GM10266 (cell line): Measurements from ENCODE around the gene ADGRG4.
"Not testable (repeated sequence)": the region's sequence is repeated elsewhere in the genome, so short reads cannot be mapped to it uniquely, and the experiment has no call there.

Experiments
- DNase-seq: peaks from one replicate; pipeline ENCODE4 v3.0.0; 2012; ENCODE audit errors: extremely low spot score
- CTCF ChIP-seq: IDR thresholded peaks from 2 replicates; pipeline ENCODE4 v1.5.1; 2012; ENCODE audit warnings: mild to moderate bottlenecking, low read depth; ENCODE audit not compliant: control insufficient read depth, insufficient read depth; ENCODE audit errors: missing control alignments

ADGRG4 gene

DNA sequence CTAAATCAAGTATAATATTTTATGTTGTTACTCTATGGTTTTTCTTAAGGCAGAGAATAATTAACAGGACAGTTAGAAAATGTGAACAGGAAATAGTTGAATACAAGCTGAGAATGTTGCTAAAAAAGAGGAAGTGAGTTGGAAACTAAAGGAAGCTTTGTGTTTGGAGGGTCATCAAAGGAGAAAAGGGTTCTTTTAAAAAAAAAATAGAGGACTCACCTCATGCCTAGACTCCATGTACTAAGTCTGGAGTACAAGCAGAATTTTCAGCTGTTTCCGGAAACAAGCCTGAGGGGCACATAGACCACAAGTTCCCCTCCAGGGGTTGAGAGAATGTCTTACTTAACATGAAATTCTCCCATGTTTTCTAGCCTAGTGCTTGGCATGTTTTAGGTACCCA is 29.5 kb upstream of the ADGRG4 start:
- no peak for DNase-seq
- no peak for TF ChIP-seq CTCF

DNA sequence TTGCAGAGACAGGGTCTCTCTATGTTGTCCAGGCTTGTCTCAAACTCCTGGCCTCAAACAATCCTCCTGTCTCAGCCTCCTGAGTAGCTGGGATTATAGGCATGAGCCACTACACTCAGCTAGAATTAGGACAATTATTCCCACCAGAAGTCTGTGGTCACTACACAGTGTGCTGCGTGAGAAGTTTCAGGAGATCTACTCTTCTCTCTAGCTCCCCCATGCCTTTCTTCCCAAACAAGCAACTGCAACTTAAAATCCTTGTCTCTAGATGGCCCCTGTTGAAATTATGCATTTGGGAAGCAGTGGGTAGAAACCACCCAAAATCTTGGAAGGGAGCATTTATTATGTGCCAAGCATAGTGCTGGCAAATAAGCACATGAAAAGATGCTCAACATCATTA is 28.4 kb upstream of the ADGRG4 start:
- DNase-seq, result no peak
- TF ChIP-seq CTCF, result no peak

DNA sequence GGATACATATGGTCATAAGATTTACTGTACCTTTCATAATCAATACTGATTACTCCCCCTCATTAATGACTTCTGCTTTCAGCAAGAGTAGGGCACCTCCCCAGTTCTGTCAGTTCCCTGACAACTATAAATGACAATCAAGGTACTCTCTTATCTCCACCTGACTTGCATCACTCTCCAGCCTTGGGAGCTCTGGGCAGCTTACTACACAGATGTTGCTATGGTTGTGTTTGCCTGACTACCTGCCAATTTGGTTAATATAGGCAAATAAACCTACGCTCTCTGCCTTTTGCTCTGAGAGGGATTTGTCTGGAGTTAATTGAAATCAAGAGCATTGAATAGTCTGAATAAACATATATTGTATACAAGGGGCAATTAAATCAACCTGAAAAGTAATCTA is 26.8 kb upstream of the ADGRG4 start:
- no peak for DNase-seq

GRCh38 chrX:136275553-136275952 is 25.2 kb upstream of the ADGRG4 start:
- no peak for TF ChIP-seq CTCF
- no peak for DNase-seq

More for the DNA sequence above, 26.8 kb upstream of the ADGRG4 start:
- no peak for TF ChIP-seq CTCF

DNA sequence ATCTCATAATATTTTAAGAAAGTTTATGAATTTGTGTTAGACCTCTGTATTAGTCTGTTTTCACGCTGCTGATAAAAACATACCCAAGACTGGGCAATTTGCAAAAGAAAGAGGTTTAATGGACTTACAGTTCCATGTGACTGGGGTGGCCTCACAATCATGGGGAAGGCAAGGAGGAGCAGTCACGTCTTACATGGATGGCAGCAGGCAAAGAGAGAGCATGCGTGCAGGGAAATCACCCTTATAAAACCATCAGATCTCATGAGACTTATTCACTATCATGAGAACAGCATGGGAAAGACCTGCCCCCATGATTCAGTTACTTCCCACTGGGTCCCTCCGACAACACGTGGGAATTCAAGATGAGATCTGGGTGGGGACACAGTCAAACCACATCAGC is 14.4 kb upstream of the ADGRG4 start:
- not testable (repeated sequence) for DNase-seq

GRCh38 chrX:136291824-136292223 is 8.9 kb upstream of the ADGRG4 start:
- TF ChIP-seq CTCF, result no peak
- DNase-seq, result no peak

DNA sequence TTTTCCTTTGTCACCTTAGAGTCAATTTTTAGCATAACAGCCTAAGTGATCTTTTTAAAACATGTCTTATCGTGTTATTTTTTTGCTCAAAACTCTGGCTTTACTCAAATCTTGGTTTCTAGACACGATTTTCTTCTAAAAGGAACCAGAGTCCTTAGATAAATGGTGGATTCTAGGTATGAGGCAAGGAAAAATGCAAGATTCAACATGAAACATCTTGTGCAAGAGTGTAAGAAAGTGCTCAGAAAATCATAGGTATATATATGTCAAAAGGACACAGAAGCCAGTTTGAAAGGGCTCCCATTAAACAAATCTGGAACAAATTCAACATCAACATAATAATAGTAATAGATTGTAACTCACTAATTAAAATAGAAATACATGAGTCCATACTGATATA is 8.1 kb upstream of the ADGRG4 start:
- no peak for TF ChIP-seq CTCF
- DNase-seq, result no peak

DNA sequence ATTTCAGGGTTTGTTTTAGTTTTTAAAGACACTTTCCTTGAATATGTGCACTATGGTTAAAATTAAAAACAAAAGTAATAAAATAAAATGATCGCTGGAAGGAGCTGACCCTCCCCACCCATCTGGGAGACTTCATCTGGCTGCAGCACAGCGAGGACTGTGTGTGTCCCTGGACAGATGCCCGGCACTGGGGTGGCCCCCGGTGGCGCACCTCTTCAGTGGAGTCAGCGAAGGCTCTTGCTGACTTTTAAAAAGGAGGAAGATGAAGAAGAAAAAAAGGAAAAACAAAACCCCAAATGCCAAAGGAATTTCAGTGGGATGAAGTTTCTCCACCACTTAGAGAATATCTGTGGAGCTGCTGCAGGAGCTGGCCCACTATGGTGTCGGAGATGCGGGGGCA is 5.4 kb upstream of the ADGRG4 start:
- DNase-seq, result no peak
- no peak for TF ChIP-seq CTCF
